A549 (cell line): ENCODE data around the gene TCHP. TPM values are rescaled to one million over a fixed set of nuclear protein-coding genes. Genes with fewer than 3 reads are reported as not detected.
A peak's percentile ranks its signal among the peaks of the same experiment; 100 is the strongest.
"Not testable (repeated sequence)": the region's sequence is repeated elsewhere in the genome, so short reads cannot be mapped to it uniquely, and the experiment has no call there.

Experiments
- ATAC-seq, 2 experiments: fragments of 200-7000 bp in 1 of 2; fragments of >200 bp in 1 of 2; cut with Nextera tagmentation in 1 of 2; cut with Tn5 transposase in 1 of 2; 3 replicates each; pipeline versions ENCODE4 v1.8.0 to v1.9.1; 2018 to 2020; ENCODE audit warnings: mild to moderate bottlenecking in 1 of 2, moderate library complexity in 1 of 2
- CTCF ChIA-PET: fragments of 300-600 bp; sonication (Branson Sonifier 250); formaldehyde crosslinking; extraction: SDS; loops from one replicate; lab custom pipeline; 2021; ENCODE audit warnings: antibody characterized with exemption, inconsistent platforms; lab: Yijun Ruan, JAX
- POLR2A ChIA-PET: fragments of 350-600 bp; formaldehyde crosslinking; extraction: SDS; loops from one replicate; lab custom pipeline; 2021; ENCODE audit warnings: antibody characterized with exemption, inconsistent platforms; lab: Yijun Ruan, JAX
- DNase-seq, 2 experiments: peaks; one replicate each; pipeline versions ENCODE4 v3.0.0 to v3.0.0-alpha.2; 2011 to 2016; ENCODE audit warnings: low read depth in 1 of 2, low spot score in 1 of 2
- FAIRE-seq: peaks from 2 replicates; lab custom pipeline; 2011; peaks lifted over from hg19 to GRCh38; lab: Jason Lieb, UNC
- H3K27ac ChIP-seq, 2 experiments: fragments of >200 bp; sonication (Bioruptor Twin); formaldehyde crosslinking; 3 replicates each; pipeline ENCODE4 v1.5.1; 2016 to 2017
- H3K4me1 ChIP-seq: fragments of >200 bp; sonication (Bioruptor Twin); formaldehyde crosslinking; 3 replicates; pipeline ENCODE4 v1.6.1; 2016
- H3K4me2 ChIP-seq: fragments of >200 bp; sonication (Bioruptor Twin); formaldehyde crosslinking; 3 replicates; pipeline ENCODE4 v1.6.1; 2016
- H3K4me3 ChIP-seq: fragments of >200 bp; sonication (Bioruptor Twin); formaldehyde crosslinking; 3 replicates; pipeline ENCODE4 v1.5.1; 2016
- H3K9me3 ChIP-seq: fragments of >200 bp; sonication (Bioruptor Twin); formaldehyde crosslinking; 3 replicates; pipeline ENCODE4 v1.6.1; 2016
- CBX2 ChIP-seq: fragments of 200-600 bp; sonication (generic); IDR thresholded peaks from 2 replicates; pipeline ENCODE4 v1.6.1; 2016; ENCODE audit warnings: low read depth, mild to moderate bottlenecking, borderline replicate concordance
- CHD2 ChIP-seq: fragments of 150-350 bp; IDR thresholded peaks from 2 replicates; pipeline ENCODE4 v1.6.1; 2014; ENCODE audit warnings: low read length; ENCODE audit not compliant: partially characterized antibody
- CHD4 ChIP-seq: fragments of 200-600 bp; sonication (generic); IDR thresholded peaks from 2 replicates; pipeline ENCODE4 v1.6.1; 2016; ENCODE audit warnings: antibody characterized with exemption, mild to moderate bottlenecking, borderline replicate concordance
- EP300 ChIP-seq, 2 experiments: fragments of >200 bp; sonication (Bioruptor Twin); formaldehyde crosslinking; IDR thresholded peaks; 2 replicates in 1 of 2; 3 replicates in 1 of 2; pipeline ENCODE4 v1.6.1; 2016 to 2017
- FOSB ChIP-seq: fragments of 250-450 bp; sonication (Bioruptor Pico); IDR thresholded peaks from 2 replicates; pipeline ENCODE4 v1.5.0; 2020; ENCODE audit warnings: mild to moderate bottlenecking, moderate library complexity
- FOXS1 ChIP-seq: fragments of 250-450 bp; sonication (Bioruptor Pico); IDR thresholded peaks from 2 replicates; pipeline ENCODE4 v1.5.0; 2020; ENCODE audit warnings: mild to moderate bottlenecking, moderate library complexity
- HOXA7 ChIP-seq: fragments of 250-450 bp; sonication (Bioruptor Pico); IDR thresholded peaks from 2 replicates; pipeline ENCODE4 v1.5.0; 2020; ENCODE audit warnings: mild to moderate bottlenecking, moderate library complexity
- HOXB5 ChIP-seq: fragments of 250-450 bp; sonication (Bioruptor Pico); IDR thresholded peaks from 2 replicates; pipeline ENCODE4 v1.5.0; 2020; ENCODE audit warnings: mild to moderate bottlenecking, moderate library complexity
- MYC ChIP-seq: IDR thresholded peaks from 2 replicates; pipeline ENCODE4 v1.6.1; 2012; ENCODE audit warnings: mild to moderate bottlenecking, inconsistent platforms, low read length, improper control_type of control experiment, borderline replicate concordance
- NFE2L2 ChIP-seq: fragments of 150-350 bp; conservative IDR thresholded peaks from 2 replicates; pipeline ENCODE4 v1.6.1; 2014; ENCODE audit warnings: low read length
- SMC3 ChIP-seq: fragments of >200 bp; sonication (Bioruptor Twin); formaldehyde crosslinking; IDR thresholded peaks from 3 replicates; pipeline ENCODE4 v1.6.1; 2018; ENCODE audit warnings: inconsistent platforms
- ZFP36 ChIP-seq: fragments of 450-650 bp; IDR thresholded peaks from 2 replicates; pipeline ENCODE4 v1.6.1; 2014; ENCODE audit warnings: borderline replicate concordance; ENCODE audit not compliant: partially characterized antibody
- WGBS: methylation state at CpG from one replicate; pipeline ENCODE4 v1.1.6; 2017; ENCODE audit errors: missing lambda C conversion rate; 5-methylcytosine and 5-hydroxymethylcytosine counted together
- polyA plus RNA-seq, 4 experiments: library from polyadenylated mRNA; depleted of rRNA in 3 of 4; stranded (reverse); fragments of >200 nt; fragmentation: RNase III in 1 of 4; extraction: RNeasy Plus Mini Kit Qiagen cat#74134 plus additional on column Dnase treatment in 1 of 4; gene quantifications; 2 replicates in 3 of 4; 3 replicates in 1 of 4; pipeline ENCODE4 v1.2.3, GENCODE V29; 2011 to 2017
- TF ChIP-seq, protein P1 (sequence below): fragments of >200 bp; sonication (Bioruptor Twin); formaldehyde crosslinking; IDR thresholded peaks from 3 replicates; pipeline ENCODE4 v1.6.1; 2016
- TF ChIP-seq, protein P2 (sequence below): IDR thresholded peaks from 2 replicates; pipeline ENCODE4 v1.6.1; 2012
- TF ChIP-seq, protein P3 (sequence below): fragments of 150-350 bp; IDR thresholded peaks from 2 replicates; pipeline ENCODE4 v1.6.1; 2014; ENCODE audit warnings: low read depth, mild to moderate bottlenecking, low read length
- TF ChIP-seq, protein P4 (sequence below): fragments of 250-450 bp; sonication (Bioruptor Pico); IDR thresholded peaks from 2 replicates; pipeline ENCODE4 v1.5.0; 2020; ENCODE audit warnings: low read depth, mild to moderate bottlenecking, moderate library complexity

Gene TCHP
- polyA plus RNA-seq, 2 of the 4 experiments (the other 2 are of a cell fraction), result 18.4 to 33.4 TPM

DNA sequence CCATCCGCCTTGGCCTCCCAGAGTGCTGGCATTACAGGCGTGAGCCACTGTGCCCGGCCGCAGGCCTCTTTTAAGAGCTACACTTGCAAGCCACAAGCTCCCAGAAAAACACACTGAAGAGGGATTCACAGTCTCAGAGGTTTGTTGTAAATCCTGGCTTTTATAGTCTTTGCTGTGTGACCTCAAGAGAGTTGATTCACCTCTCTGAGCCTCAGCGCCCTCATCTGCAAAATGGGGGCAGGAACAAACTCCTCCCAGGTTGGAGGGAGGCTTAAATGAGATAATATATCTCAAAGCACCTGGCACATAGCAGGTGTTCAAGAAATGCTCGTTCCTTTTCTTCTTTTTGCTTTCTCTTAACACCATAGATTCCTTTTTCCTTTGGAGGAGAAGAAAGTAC lies 3.9 kb upstream of the TCHP start:
- ChIA-PET POLR2A (no interaction called here), CTCF (interaction anchor here (1.0 to 1.6 kb wide), 5 partner anchors 11 to 90 kb away, joined by 3 to 6 read pairs (median 4); no protein-coding TSS in a partner anchor)
- H3K4me1 ChIP-seq, result peaks cover 5% of the 10 kb centered on the region; the same call in 1 of the 3 replicates
- no peak for TF ChIP-seq MYC
- TF ChIP-seq HOXA7 (CRISPR knock-in tag), result no peak
- no peak for TF ChIP-seq CHD2
- peak; percentile 61 for TF ChIP-seq ZFP36
- no peak for ATAC-seq
- no peaks in the 10 kb centered on the region for H3K9me3 ChIP-seq
- no peak overlapping the region for H3K4me3 ChIP-seq
- no peak for FAIRE-seq
- no peak overlapping the region for H3K27ac ChIP-seq
- no peak for DNase-seq
- WGBS, result 73% methylated on average over 6 of the region's 6 CpGs
- H3K4me2 ChIP-seq, result no peak overlapping the region

DNA sequence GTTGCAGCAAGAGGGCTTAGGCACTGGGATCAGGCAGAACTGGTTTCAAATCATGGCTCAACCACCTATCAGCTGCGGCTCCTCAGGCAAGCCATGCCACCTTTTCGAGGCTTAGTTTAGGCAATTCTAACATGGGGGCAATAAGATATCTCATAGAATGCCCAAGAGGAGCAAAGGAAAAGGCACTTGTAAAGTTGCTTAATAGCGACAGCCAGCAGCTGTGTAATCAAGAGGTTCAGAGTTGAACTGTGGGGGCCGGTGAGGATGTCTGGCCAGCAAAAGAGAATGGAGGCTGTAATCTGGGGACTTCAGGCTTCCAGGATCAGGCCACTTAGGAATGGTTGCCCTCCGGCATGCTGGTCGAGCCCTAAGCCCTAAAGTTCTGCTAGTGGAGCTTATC lies 3.0 kb upstream of the TCHP start:
- no peak overlapping the region for H3K4me2 ChIP-seq
- ChIA-PET POLR2A (no interaction called here), CTCF (interaction anchor here (0.8 to 1.5 kb wide), 3 partner anchors 9 to 45 kb away, joined by 3 to 5 read pairs (median 3); no protein-coding TSS in a partner anchor)
- no peak for ATAC-seq
- no peaks in the 10 kb centered on the region for H3K9me3 ChIP-seq
- FAIRE-seq, result no peak
- no peak overlapping the region for H3K27ac ChIP-seq
- H3K4me3 ChIP-seq, result no peak overlapping the region
- DNase-seq, result no peak
- WGBS, result 92% methylated on average over 6 of the region's 6 CpGs
- TF ChIP-seq SMC3, result no peak
- no peak for TF ChIP-seq FOXS1 (CRISPR knock-in tag)
- TF ChIP-seq, protein P1, sequence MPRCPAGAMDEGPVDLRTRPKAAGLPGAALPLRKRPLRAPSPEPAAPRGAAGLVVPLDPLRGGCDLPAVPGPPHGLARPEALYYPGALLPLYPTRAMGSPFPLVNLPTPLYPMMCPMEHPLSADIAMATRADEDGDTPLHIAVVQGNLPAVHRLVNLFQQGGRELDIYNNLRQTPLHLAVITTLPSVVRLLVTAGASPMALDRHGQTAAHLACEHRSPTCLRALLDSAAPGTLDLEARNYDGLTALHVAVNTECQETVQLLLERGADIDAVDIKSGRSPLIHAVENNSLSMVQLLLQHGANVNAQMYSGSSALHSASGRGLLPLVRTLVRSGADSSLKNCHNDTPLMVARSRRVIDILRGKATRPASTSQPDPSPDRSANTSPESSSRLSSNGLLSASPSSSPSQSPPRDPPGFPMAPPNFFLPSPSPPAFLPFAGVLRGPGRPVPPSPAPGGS, result no peak
- no peak for TF ChIP-seq FOSB (CRISPR knock-in tag)
- TF ChIP-seq CBX2, result no peak
- TF ChIP-seq, protein P2, sequence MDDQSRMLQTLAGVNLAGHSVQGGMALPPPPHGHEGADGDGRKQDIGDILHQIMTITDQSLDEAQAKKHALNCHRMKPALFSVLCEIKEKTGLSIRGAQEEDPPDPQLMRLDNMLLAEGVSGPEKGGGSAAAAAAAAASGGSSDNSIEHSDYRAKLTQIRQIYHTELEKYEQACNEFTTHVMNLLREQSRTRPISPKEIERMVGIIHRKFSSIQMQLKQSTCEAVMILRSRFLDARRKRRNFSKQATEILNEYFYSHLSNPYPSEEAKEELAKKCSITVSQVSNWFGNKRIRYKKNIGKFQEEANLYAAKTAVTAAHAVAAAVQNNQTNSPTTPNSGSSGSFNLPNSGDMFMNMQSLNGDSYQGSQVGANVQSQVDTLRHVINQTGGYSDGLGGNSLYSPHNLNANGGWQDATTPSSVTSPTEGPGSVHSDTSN, result no peak
- TF ChIP-seq CHD4, result no peak
- TF ChIP-seq, protein P3, sequence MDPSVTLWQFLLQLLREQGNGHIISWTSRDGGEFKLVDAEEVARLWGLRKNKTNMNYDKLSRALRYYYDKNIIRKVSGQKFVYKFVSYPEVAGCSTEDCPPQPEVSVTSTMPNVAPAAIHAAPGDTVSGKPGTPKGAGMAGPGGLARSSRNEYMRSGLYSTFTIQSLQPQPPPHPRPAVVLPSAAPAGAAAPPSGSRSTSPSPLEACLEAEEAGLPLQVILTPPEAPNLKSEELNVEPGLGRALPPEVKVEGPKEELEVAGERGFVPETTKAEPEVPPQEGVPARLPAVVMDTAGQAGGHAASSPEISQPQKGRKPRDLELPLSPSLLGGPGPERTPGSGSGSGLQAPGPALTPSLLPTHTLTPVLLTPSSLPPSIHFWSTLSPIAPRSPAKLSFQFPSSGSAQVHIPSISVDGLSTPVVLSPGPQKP, result no peak
- no peak for TF ChIP-seq NFE2L2
- TF ChIP-seq ZFP36, result no peak
- TF ChIP-seq, protein P4, sequence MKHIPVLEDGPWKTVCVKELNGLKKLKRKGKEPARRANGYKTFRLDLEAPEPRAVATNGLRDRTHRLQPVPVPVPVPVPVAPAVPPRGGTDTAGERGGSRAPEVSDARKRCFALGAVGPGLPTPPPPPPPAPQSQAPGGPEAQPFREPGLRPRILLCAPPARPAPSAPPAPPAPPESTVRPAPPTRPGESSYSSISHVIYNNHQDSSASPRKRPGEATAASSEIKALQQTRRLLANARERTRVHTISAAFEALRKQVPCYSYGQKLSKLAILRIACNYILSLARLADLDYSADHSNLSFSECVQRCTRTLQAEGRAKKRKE (CRISPR knock-in tag), result no peak
- TF ChIP-seq EP300 (IDR thresholded peaks at IDR 0.05), result no peak
- no peak for TF ChIP-seq HOXB5 (CRISPR knock-in tag)
- H3K4me1 ChIP-seq, result peaks cover 5% of the 10 kb centered on the region; the same call in 1 of the 3 replicates

DNA sequence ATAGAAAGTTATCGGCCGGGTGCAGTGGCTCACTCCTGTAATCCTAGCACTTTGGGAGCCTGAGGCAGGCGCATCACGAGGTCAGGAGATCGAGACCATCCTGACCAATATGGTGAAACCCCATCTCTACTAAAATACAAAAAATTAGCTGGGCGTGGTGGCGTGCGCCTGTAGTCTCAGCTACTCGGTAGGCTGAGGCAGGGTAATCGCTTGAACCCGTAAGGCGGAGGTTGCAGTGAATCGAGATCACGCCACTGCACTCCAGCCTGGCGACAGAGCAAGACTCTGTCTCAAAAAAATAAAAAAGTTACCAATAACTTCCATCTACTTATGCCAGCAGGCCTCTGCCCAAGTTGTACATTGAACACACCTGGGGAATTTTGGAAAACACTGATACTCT lies 729 bp upstream of the TCHP start:
- H3K4me3 ChIP-seq, result peak overlapping the region; percentile 69
- H3K4me1 ChIP-seq, POLR2A ChIA-PET, FAIRE-seq, H3K9me3 ChIP-seq, ATAC-seq, DNase-seq: not testable (repeated sequence)
- H3K27ac ChIP-seq, result peak overlapping the region; percentile 93 to 95
- H3K4me2 ChIP-seq, result peak overlapping the region; percentile 95
- CTCF ChIA-PET, result interaction anchor here (0.7 to 3.3 kb wide), 4 partner anchors 29 to 54 kb away, joined by 3 to 12 read pairs (median 5); no protein-coding TSS in a partner anchor
- 96% methylated on average over 15 of the region's 15 CpGs for WGBS
